ENCODE measurements around the gene LAMA2.

LAMA2 gene

DNA sequence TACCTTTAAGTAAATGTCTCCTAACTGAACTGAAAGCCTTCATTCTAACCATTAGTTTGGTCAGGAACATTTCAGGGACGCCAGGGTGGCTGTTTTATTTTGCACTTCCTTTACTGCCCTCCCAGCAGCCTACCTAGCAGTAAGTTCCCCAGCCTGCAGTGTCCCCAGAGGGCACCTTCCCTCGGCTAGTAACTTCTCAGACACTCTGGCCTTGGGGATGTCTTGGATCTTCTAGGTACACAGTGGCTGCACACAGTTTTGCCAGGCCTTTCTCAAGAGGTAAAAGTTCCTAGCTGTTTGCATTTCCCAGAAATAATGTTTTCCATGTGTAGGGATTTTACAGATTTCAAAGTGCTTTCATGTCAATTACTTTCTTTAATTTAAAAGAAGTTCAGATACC, 378 bp upstream of the LAMA2 start:
- peak; percentile 33 for DNase-seq (ENCODE audit: low read depth)
- peak overlapping the region; percentile 85 for H3K4me3 ChIP-seq (ENCODE audit: low read depth, low read length)
- no peak for TF ChIP-seq CTCF (conservative IDR thresholded peaks at IDR 0.05; ENCODE audit: low read depth, low read length)

DNA sequence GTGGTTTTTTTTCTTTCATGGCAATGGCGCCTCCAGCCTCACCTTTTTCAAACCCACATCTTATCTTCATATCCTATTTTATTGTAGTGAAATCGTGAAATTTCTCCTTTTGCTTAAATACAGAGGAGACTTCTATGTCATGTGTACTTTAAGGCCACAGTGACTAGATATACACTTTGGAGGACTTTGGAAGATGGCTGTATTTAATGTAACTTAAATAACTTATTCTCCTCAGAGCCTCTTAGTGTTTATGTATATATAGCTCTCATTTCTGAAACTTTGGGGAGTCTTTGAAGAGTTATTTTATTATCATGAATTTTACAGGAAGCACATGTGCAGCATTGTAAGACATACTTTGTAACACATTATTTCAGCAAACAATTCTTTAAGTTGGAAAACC, 968 bp downstream of the LAMA2 start:
- H3K4me3 ChIP-seq (ENCODE audit: low read depth, low read length) = peak overlapping the region; percentile 85
- no peak for DNase-seq (ENCODE audit: low read depth)
- TF ChIP-seq CTCF (conservative IDR thresholded peaks at IDR 0.05; ENCODE audit: low read depth, low read length) = no peak

DNA sequence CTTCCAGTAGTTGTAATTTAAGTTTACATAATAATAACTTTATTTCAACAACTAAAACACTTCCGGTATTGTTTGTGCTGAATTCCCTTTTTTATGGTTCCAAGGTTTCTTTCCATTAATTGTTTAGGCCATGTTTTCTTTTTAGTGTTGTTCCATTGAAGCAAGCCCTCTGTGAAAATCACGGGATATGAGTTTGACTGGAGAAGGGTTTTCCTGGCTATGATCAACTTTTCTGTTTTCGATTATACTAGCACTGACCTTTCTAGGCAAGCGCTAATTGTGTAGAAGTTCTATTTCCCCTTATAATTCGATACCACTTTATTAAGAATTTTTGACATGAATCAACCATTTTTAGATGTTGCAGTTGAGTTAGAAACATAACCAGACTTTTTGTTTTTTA, 2.4 kb downstream of the LAMA2 start:
- no peak for TF ChIP-seq CTCF (conservative IDR thresholded peaks at IDR 0.05; ENCODE audit: low read depth, low read length)
- DNase-seq (ENCODE audit: low read depth) = peak; percentile 52
- H3K4me3 ChIP-seq (ENCODE audit: low read depth, low read length) = peak overlapping the region; percentile 85

GRCh38 chr6:128886706-128887105, 3.8 kb downstream of the LAMA2 start:
- no peak for TF ChIP-seq CTCF (conservative IDR thresholded peaks at IDR 0.05; ENCODE audit: low read depth, low read length)
- H3K4me3 ChIP-seq (ENCODE audit: low read depth, low read length) = no peak overlapping the region
- DNase-seq (ENCODE audit: low read depth) = peak; percentile 44

- DNase-seq (ENCODE audit: low read depth) = no peak
- no peak for TF ChIP-seq CTCF (conservative IDR thresholded peaks at IDR 0.05; ENCODE audit: low read depth, low read length)
Measured at GRCh38 chr6:128888444-128889175, 5.7 kb downstream of the LAMA2 start.

GRCh38 chr6:128889870-128890269, 6.9 kb downstream of the LAMA2 start:
- no peak overlapping the region for H3K4me3 ChIP-seq (ENCODE audit: low read depth, low read length)
- no peak for TF ChIP-seq CTCF (conservative IDR thresholded peaks at IDR 0.05; ENCODE audit: low read depth, low read length)
- peak; percentile 53 for DNase-seq (ENCODE audit: low read depth)

More at GRCh38 chr6:128888444-128889175, 5.7 kb downstream of the LAMA2 start:
- no peak overlapping the region for H3K4me3 ChIP-seq (ENCODE audit: low read depth, low read length)

GRCh38 chr6:128892079-128892478, 9.1 kb downstream of the LAMA2 start:
- no peak for TF ChIP-seq CTCF (conservative IDR thresholded peaks at IDR 0.05; ENCODE audit: low read depth, low read length)
- DNase-seq (ENCODE audit: low read depth) = no peak
- H3K4me3 ChIP-seq (ENCODE audit: low read depth, low read length) = no peak overlapping the region

Measured in choroid plexus epithelial cell (primary cell).